IMR-90 (cell line): ENCODE measurements around the gene KLRF2. TPM values are rescaled to one million over a fixed set of nuclear protein-coding genes. Genes with fewer than 3 reads are reported as not detected.

Source experiments
- ATAC-seq: fragments of 200-7000 bp; cut with Tn5 transposase; 2 replicates; pipeline ENCODE4 v1.9.1; 2020; ENCODE audit warnings: low read depth, mild to moderate bottlenecking, moderate library complexity
- BruUV-seq: library from RNA; stranded (reverse); fragments of 400-500 nt; replicated peaks from 2 replicates; lab custom pipeline; 2021; lab: Mats Ljungman, UMichigan
- CTCF ChIA-PET: fragments of 300-600 bp; formaldehyde crosslinking; extraction: SDS; loops from one replicate; lab custom pipeline; 2021; ENCODE audit warnings: antibody characterized with exemption; lab: Yijun Ruan, JAX
- POLR2A ChIA-PET: fragments of 300-600 bp; sonication (Branson Sonifier 250); formaldehyde crosslinking; loops from one replicate; lab custom pipeline; 2022; ENCODE audit warnings: antibody characterized with exemption; ENCODE audit not compliant: unreplicated experiment; lab: Charles Lee
- DNase-seq: peaks from one replicate; pipeline ENCODE4 v3.0.0; 2013
- H2AFZ ChIP-seq: replicated peaks from 2 replicates; pipeline ENCODE3; 2013; ENCODE audit warnings: low read length, mild to moderate bottlenecking; ENCODE audit not compliant: poor library complexity
- H2AK5ac ChIP-seq: 2 replicates; pipeline ENCODE4 v1.6.1; 2013; ENCODE audit warnings: low read depth, low read length, inconsistent platforms
- H2AK9ac ChIP-seq: replicated peaks from 2 replicates; pipeline ENCODE3; 2013; ENCODE audit warnings: mild to moderate bottlenecking, low read depth, low read length, moderate library complexity; ENCODE audit not compliant: poor library complexity
- H2BK120ac ChIP-seq: 2 replicates; pipeline ENCODE4 v1.6.1; 2013; ENCODE audit warnings: low read depth, low read length, inconsistent platforms
- H2BK15ac ChIP-seq: 3 replicates; pipeline ENCODE4 v1.6.1; 2013; ENCODE audit warnings: low read depth, low read length, inconsistent platforms
- H2BK20ac ChIP-seq: 2 replicates; pipeline ENCODE4 v1.6.1; 2013; ENCODE audit warnings: low read depth, mild to moderate bottlenecking, inconsistent platforms, low read length, moderate library complexity
- H2BK5ac ChIP-seq: 2 replicates; pipeline ENCODE4 v1.6.1; 2013; ENCODE audit warnings: mild to moderate bottlenecking, low read depth, low read length, inconsistent platforms; ENCODE audit not compliant: poor library complexity, severe bottlenecking
- H3K14ac ChIP-seq: replicated peaks from 2 replicates; pipeline ENCODE4 v1.6.1; 2013; ENCODE audit warnings: low read depth, low read length, inconsistent platforms
- H3K18ac ChIP-seq: 2 replicates; pipeline ENCODE4 v1.6.1; 2013; ENCODE audit warnings: low read depth, low read length, control low read depth
- H3K23ac ChIP-seq: 2 replicates; pipeline ENCODE4 v1.6.1; 2013; ENCODE audit warnings: low read depth, low read length, inconsistent platforms
- H3K27ac ChIP-seq: 2 replicates; pipeline ENCODE4 v1.5.1; 2013; ENCODE audit warnings: mild to moderate bottlenecking, control low read depth, low read length; ENCODE audit not compliant: insufficient read depth
- H3K27me3 ChIP-seq: 2 replicates; pipeline ENCODE4 v1.6.1; 2013; ENCODE audit warnings: low read length; ENCODE audit not compliant: control insufficient read depth, insufficient read depth
- H3K36me3 ChIP-seq: 2 replicates; pipeline ENCODE4 v1.6.1; 2013; ENCODE audit warnings: low read length, mixed read lengths; ENCODE audit not compliant: control insufficient read depth, insufficient read depth
- H3K4ac ChIP-seq: 2 replicates; pipeline ENCODE4 v1.6.1; 2013; ENCODE audit warnings: low read depth, low read length, inconsistent platforms
- H3K4me1 ChIP-seq: 2 replicates; pipeline ENCODE4 v1.6.1; 2013; ENCODE audit warnings: low read length, mixed read lengths; ENCODE audit not compliant: control insufficient read depth, insufficient read depth
- H3K4me2 ChIP-seq: 2 replicates; pipeline ENCODE4 v1.6.1; 2013; ENCODE audit warnings: low read depth, mild to moderate bottlenecking, control low read depth, low read length, moderate library complexity
- H3K4me3 ChIP-seq: 2 replicates; pipeline ENCODE4 v1.5.1; 2013; ENCODE audit warnings: low read depth, mild to moderate bottlenecking, control low read depth, low read length, moderate library complexity; ENCODE audit not compliant: insufficient read depth
- H3K56ac ChIP-seq: 2 replicates; pipeline ENCODE4 v1.6.1; 2013; ENCODE audit warnings: low read length, inconsistent platforms; ENCODE audit not compliant: insufficient read depth; ENCODE audit errors: extremely low read depth
- H3K79me1 ChIP-seq, 2 experiments: 2 replicates each; pipeline ENCODE4 v1.6.1; 2013; ENCODE audit warnings: low read length in 2 of 2, inconsistent platforms in 1 of 2, low read depth in 1 of 2
- H3K9ac ChIP-seq: 2 replicates; pipeline ENCODE4 v1.6.1; 2013; ENCODE audit warnings: low read depth, low read length, control low read depth
- H3K9me1 ChIP-seq: 2 replicates; pipeline ENCODE4 v1.6.1; 2013; ENCODE audit warnings: low read length, inconsistent platforms; ENCODE audit not compliant: insufficient read depth
- H3K9me3 ChIP-seq: 2 replicates; pipeline ENCODE4 v1.6.1; 2013; ENCODE audit warnings: low read length; ENCODE audit not compliant: control insufficient read depth, insufficient read depth
- H4K20me1 ChIP-seq: 2 replicates; pipeline ENCODE4 v1.6.1; 2013; ENCODE audit warnings: low read length, inconsistent platforms; ENCODE audit not compliant: insufficient read depth
- H4K5ac ChIP-seq: 2 replicates; pipeline ENCODE4 v1.6.1; 2013; ENCODE audit warnings: mild to moderate bottlenecking, low read depth, low read length, control low read depth
- H4K8ac ChIP-seq, 2 experiments: 2 replicates each; pipeline ENCODE4 v1.6.1; 2013; ENCODE audit warnings: low read depth in 2 of 2, low read length in 2 of 2, control low read depth in 1 of 2, inconsistent platforms in 1 of 2
- H4K91ac ChIP-seq: 2 replicates; pipeline ENCODE4 v1.6.1; 2013; ENCODE audit warnings: low read depth, low read length, inconsistent platforms; ENCODE audit not compliant: insufficient read depth
- BHLHE40 ChIP-seq: fragments of 150-350 bp; IDR thresholded peaks from 2 replicates; pipeline ENCODE4 v1.6.1; 2016; ENCODE audit warnings: mild to moderate bottlenecking, low read depth, low read length
- CEBPB ChIP-seq: IDR thresholded peaks from 2 replicates; pipeline ENCODE4 v1.6.1; 2012; ENCODE audit warnings: low read depth, low read length, improper control_type of control experiment
- MAFK ChIP-seq: IDR thresholded peaks from 2 replicates; pipeline ENCODE4 v1.6.1; 2012; ENCODE audit warnings: low read depth, low read length, improper control_type of control experiment
- MXI1 ChIP-seq: IDR thresholded peaks from 2 replicates; pipeline ENCODE4 v1.6.1; 2012; ENCODE audit warnings: low read depth, mild to moderate bottlenecking, low read length, moderate library complexity, borderline replicate concordance
- NFE2L2 ChIP-seq: fragments of 150-350 bp; IDR thresholded peaks from 2 replicates; pipeline ENCODE4 v1.6.1; 2016; ENCODE audit warnings: low read depth, mild to moderate bottlenecking, low read length
- POLR2A ChIP-seq: IDR thresholded peaks from 2 replicates; pipeline ENCODE4 v1.6.1; 2012; ENCODE audit warnings: mild to moderate bottlenecking, low read depth, low read length
- RAD21 ChIP-seq: IDR thresholded peaks from 2 replicates; pipeline ENCODE4 v1.6.1; 2012; ENCODE audit warnings: low read length, improper control_type of control experiment
- RCOR1 ChIP-seq: IDR thresholded peaks from 2 replicates; pipeline ENCODE4 v1.6.1; 2012; ENCODE audit warnings: mild to moderate bottlenecking, low read length, improper control_type of control experiment; ENCODE audit not compliant: insufficient replicate concordance
- RFX5 ChIP-seq: IDR thresholded peaks from 2 replicates; pipeline ENCODE4 v1.8.0; 2012; ENCODE audit warnings: low read depth, mild to moderate bottlenecking, low read length, moderate library complexity
- SMC3 ChIP-seq: fragments of 150-350 bp; IDR thresholded peaks from 2 replicates; pipeline ENCODE4 v1.6.1; 2016; ENCODE audit warnings: low read depth, mild to moderate bottlenecking, antibody characterized with exemption, low read length, moderate library complexity
- dilution Hi-C: fragments of 300-500 bp; cut with HindIII; formaldehyde crosslinking; loops from one replicate; pipeline ENCODE4 v1.14.3; 2018; ENCODE audit warnings: low sequenced_read_pairs; ENCODE audit not compliant: unreplicated experiment
- in situ Hi-C: fragments of 300-500 bp; cut with MboI; formaldehyde crosslinking; loops from 3 replicates; pipeline ENCODE4 v1.14.3; 2019; ENCODE audit warnings: low sequenced_read_pairs, inconsistent platforms, mixed read lengths
- intact Hi-C: fragments of 100-400 bp; cut with micrococcal nuclease; formaldehyde crosslinking; loops from 2 replicates; pipeline ENCODE4 v1.10.0; 2022
- polyA plus RNA-seq, 3 experiments: library from polyadenylated mRNA; depleted of rRNA; stranded (reverse); fragments of >200 nt; gene quantifications; 2 replicates each; pipeline ENCODE4 v1.2.3, GENCODE V29; 2012; ENCODE audit warnings: low replicate concordance in 1 of 3
- total RNA-seq: library from RNA; depleted of rRNA; stranded (reverse); fragments of >200 nt; gene quantifications from 2 replicates; pipeline ENCODE4 v1.2.3, GENCODE V29; 2012
- TF ChIP-seq, protein P1 (sequence below): conservative IDR thresholded peaks from 2 replicates; pipeline ENCODE4 v1.5.1; 2012; ENCODE audit warnings: mild to moderate bottlenecking, low read depth, low read length, improper control_type of control experiment
- TF ChIP-seq, protein P2 (sequence below): fragments of 150-350 bp; IDR thresholded peaks from 2 replicates; pipeline ENCODE4 v1.6.1; 2016; ENCODE audit warnings: low read depth, mild to moderate bottlenecking, low read length, moderate library complexity, borderline replicate concordance

The KLRF2 gene
- total and polyA plus RNA-seq, 2 of the 4 experiments (the other 2 are of a cell fraction): not detected

DNA sequence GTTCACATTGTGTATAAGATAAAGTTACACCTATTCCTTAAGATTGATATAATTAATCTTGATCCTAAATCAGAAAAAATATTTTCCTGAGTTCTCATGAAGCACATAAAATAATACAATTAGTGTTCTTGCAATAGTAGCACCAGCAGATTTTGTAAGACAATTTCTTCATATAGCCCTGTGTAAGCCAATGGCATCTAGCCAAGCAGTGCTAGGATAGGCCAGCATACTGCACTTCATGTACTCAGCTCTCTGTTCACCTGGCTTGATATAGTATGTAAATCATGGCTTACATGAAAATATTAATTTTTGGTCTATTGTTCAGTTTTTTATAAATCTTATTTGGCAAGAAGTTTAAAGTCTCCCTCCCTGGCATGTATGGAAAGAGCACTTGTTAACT is 1.9 kb downstream of the KLRF2 start:
- no peak overlapping the region for H2AK9ac ChIP-seq
- dilution Hi-C loops: no loop called here
- no peak overlapping the region for H2BK120ac ChIP-seq
- POLR2A ChIA-PET: no interaction called here
- CTCF ChIA-PET: no interaction called here
- H3K4me2 ChIP-seq: no peak overlapping the region
- no peaks in the 10 kb centered on the region for H3K4me1 ChIP-seq
- ATAC-seq (no peak), DNase-seq (no peak)
- no peaks in the 10 kb centered on the region for H3K79me1 ChIP-seq
- H3K23ac ChIP-seq: no peak overlapping the region
- no peaks in the 10 kb centered on the region for H4K20me1 ChIP-seq
- intact Hi-C loops: no loop called here
- no peak overlapping the region for H3K14ac ChIP-seq
- no peak overlapping the region for H2AFZ ChIP-seq
- H3K4ac ChIP-seq: no peak overlapping the region
- no peak overlapping the region for H3K27ac ChIP-seq
- H3K4me3 ChIP-seq: no peak overlapping the region
- no peak overlapping the region for H2BK15ac ChIP-seq
- no peak overlapping the region for H3K18ac ChIP-seq
- H3K56ac ChIP-seq: no peak overlapping the region
- BruUV-seq: no TSS peak
- no peaks in the 10 kb centered on the region for H3K9me3 ChIP-seq
- H4K91ac ChIP-seq: no peak overlapping the region
- H2BK5ac ChIP-seq: no peak overlapping the region
- no peak overlapping the region for H2BK20ac ChIP-seq
- no peak overlapping the region for H2AK5ac ChIP-seq
- in situ Hi-C loops: no loop called here
- H3K9ac ChIP-seq: no peak overlapping the region
- no peak overlapping the region for H4K8ac ChIP-seq
- no peak overlapping the region for H4K5ac ChIP-seq
- H3K36me3 ChIP-seq: no peaks in the 10 kb centered on the region
- TF ChIP-seq MAFK (no peak), MXI1 (no peak), RAD21 (no peak), RCOR1 (no peak), BHLHE40 (no peak), POLR2A (no peak), NFE2L2 (no peak), RFX5 (no peak), SMC3 (no peak), CEBPB (no peak)
- TF ChIP-seq, protein P1, sequence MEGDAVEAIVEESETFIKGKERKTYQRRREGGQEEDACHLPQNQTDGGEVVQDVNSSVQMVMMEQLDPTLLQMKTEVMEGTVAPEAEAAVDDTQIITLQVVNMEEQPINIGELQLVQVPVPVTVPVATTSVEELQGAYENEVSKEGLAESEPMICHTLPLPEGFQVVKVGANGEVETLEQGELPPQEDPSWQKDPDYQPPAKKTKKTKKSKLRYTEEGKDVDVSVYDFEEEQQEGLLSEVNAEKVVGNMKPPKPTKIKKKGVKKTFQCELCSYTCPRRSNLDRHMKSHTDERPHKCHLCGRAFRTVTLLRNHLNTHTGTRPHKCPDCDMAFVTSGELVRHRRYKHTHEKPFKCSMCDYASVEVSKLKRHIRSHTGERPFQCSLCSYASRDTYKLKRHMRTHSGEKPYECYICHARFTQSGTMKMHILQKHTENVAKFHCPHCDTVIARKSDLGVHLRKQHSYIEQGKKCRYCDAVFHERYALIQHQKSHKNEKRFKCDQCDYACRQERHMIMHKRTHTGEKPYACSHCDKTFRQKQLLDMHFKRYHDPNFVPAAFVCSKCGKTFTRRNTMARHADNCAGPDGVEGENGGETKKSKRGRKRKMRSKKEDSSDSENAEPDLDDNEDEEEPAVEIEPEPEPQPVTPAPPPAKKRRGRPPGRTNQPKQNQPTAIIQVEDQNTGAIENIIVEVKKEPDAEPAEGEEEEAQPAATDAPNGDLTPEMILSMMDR: no peak
- TF ChIP-seq, protein P2, sequence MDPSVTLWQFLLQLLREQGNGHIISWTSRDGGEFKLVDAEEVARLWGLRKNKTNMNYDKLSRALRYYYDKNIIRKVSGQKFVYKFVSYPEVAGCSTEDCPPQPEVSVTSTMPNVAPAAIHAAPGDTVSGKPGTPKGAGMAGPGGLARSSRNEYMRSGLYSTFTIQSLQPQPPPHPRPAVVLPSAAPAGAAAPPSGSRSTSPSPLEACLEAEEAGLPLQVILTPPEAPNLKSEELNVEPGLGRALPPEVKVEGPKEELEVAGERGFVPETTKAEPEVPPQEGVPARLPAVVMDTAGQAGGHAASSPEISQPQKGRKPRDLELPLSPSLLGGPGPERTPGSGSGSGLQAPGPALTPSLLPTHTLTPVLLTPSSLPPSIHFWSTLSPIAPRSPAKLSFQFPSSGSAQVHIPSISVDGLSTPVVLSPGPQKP: no peak
- no peaks in the 10 kb centered on the region; the same call in 1 of the 2 replicates for H3K27me3 ChIP-seq
- H3K9me1 ChIP-seq: no peaks in the 10 kb centered on the region
